Subcutaneous adipose tissue (tissue), 4 donors: ENCODE data around the gene ARID1A. TPM values are rescaled to one million over a fixed set of nuclear protein-coding genes. Genes with fewer than 3 reads are reported as not detected.

Experiments used
- CTCF ChIP-seq: fragments of 450-650 bp; IDR thresholded peaks from one replicate; pipeline ENCODE4 v1.5.1; 2016; ENCODE audit warnings: low read depth, mild to moderate bottlenecking, control low read depth, antibody characterized with exemption, moderate library complexity
- total RNA-seq, 4 donors: library from RNA; depleted of rRNA; stranded (reverse); fragments of >200 nt; gene quantifications; one replicate each; pipeline ENCODE4 v1.1.0, GENCODE V29; 2016

ARID1A gene
- 10 to 100 TPM; 25.1 to 50.7 (median 31.3) TPM for total RNA-seq

DNA sequence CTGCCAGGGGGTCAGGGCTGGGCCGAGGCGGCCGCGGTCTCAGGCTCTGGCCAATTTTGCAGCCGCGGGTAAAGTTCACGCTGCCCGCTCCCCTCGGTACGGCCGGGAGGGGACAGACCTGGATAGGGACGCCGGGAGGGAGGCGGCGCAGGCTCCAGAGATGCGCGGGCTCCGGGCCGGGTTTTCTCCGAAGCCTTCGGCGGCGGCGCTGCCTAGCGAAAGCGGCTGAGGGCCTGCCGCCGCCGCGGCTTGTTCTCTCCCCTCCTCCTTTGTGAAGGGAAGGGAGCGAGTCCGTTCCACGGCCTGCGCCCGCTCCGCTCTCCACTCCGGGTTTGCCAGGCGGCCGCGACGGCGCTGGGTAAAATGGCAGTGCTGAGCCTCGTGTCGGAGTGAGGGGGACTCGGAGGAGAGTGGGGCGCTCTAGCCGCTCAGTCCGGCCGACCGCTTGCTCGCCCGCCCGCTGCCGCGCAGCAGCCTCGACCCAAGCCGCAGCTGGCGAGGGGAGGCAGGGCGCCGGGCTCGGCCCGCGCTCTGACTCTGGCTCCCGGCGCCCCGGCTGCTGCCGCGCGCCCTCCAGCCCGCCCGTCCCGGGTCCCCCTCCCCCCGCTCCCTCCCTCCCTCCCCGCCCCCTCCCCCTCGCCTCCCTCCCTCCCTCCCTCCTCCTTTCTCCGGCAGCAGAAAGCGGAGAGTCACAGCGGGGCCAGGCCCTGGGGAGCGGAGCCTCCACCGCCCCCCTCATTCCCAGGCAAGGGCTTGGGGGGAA is at the start of gene ARID1A:
ARID1A (plus strand) TSS at position 660 of the 763 bp plus-strand sequence. CDS start 389 bp downstream, outside the sequence.
- no peak for TF ChIP-seq CTCF

- TF ChIP-seq CTCF = no peak
These were observed 31.0 kb upstream of the ARID1A start for GRCh38 chr1:26664802-26665201.

- no peak for TF ChIP-seq CTCF
These were observed 29.0 kb upstream of the ARID1A start for GRCh38 chr1:26666855-26667254.

GRCh38 chr1:26677306-26678115 is 18.3 kb upstream of the ARID1A start:
- TF ChIP-seq CTCF = no peak

GRCh38 chr1:26684763-26685508 is 10.9 kb upstream of the ARID1A start:
- TF ChIP-seq CTCF = no peak

GRCh38 chr1:26686795-26687194 is 9.0 kb upstream of the ARID1A start:
- TF ChIP-seq CTCF = no peak

GRCh38 chr1:26689504-26689903 is 6.3 kb upstream of the ARID1A start:
- no peak for TF ChIP-seq CTCF
